Prostate gland (tissue), 2 donors: ENCODE measurements around the gene CLK3.

Source experiments
- POLR2A ChIP-seq: fragments of 450-650 bp; IDR thresholded peaks from one replicate; pipeline ENCODE4 v1.6.1; 2016; ENCODE audit warnings: antibody characterized with exemption, mild to moderate bottlenecking
- TF ChIP-seq, protein P1 (sequence below), 4 experiments: fragments of 200-600 bp in 2 of 4; fragments of 450-650 bp in 2 of 4; sonication (generic) in 2 of 4; IDR thresholded peaks; 1 replicate in 3 of 4; 2 replicates in 1 of 4; pipeline ENCODE4 v1.5.1; 2016 to 2019; ENCODE audit warnings: antibody characterized with exemption in 4 of 4, mild to moderate bottlenecking in 2 of 4, moderate library complexity in 2 of 4

DNA sequence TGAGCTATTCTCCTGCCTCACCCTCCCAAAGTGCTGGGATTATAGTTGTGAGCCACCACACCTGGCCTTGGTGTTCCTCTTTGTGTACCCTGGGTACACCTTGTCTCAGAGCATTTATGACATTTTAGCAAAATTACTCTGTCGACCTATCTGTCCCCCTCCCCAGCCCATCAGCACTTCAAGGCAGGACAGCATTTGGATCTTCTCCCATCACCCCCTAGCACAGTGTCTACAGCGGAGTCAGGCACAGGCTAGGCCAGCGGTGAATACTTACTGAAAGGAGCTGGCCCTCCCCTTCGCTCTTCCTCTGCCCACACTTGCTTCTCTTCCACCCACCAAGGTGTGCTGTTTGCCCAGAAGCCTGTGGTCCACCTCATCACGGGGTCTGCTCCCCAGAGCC, 20.4 kb upstream of the CLK3 start:
- TF ChIP-seq, protein P1, sequence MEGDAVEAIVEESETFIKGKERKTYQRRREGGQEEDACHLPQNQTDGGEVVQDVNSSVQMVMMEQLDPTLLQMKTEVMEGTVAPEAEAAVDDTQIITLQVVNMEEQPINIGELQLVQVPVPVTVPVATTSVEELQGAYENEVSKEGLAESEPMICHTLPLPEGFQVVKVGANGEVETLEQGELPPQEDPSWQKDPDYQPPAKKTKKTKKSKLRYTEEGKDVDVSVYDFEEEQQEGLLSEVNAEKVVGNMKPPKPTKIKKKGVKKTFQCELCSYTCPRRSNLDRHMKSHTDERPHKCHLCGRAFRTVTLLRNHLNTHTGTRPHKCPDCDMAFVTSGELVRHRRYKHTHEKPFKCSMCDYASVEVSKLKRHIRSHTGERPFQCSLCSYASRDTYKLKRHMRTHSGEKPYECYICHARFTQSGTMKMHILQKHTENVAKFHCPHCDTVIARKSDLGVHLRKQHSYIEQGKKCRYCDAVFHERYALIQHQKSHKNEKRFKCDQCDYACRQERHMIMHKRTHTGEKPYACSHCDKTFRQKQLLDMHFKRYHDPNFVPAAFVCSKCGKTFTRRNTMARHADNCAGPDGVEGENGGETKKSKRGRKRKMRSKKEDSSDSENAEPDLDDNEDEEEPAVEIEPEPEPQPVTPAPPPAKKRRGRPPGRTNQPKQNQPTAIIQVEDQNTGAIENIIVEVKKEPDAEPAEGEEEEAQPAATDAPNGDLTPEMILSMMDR (IDR thresholded peaks at IDR 0.05), result no peak
- no peak for TF ChIP-seq POLR2A
